KMS-11 (cell line): ENCODE results near the gene MSI2.

Experiments used
- H2AFZ ChIP-seq: fragments of 200-600 bp; sonication (generic); 2 replicates; pipeline ENCODE4 v1.6.1; 2016; ENCODE audit warnings: antibody characterized with exemption, mixed run types, low read depth
- H3K27ac ChIP-seq: fragments of 200-600 bp; sonication (generic); 2 replicates; pipeline ENCODE4 v1.6.1; 2016; ENCODE audit warnings: mild to moderate bottlenecking, mixed run types
- H3K27me3 ChIP-seq: fragments of 200-600 bp; sonication (generic); 2 replicates; pipeline ENCODE4 v1.6.1; 2017; ENCODE audit warnings: mild to moderate bottlenecking, low read depth, mixed run types, moderate library complexity; ENCODE audit not compliant: insufficient read depth
- H3K36me3 ChIP-seq: fragments of 200-600 bp; sonication (generic); 2 replicates; pipeline ENCODE4 v1.6.1; 2017; ENCODE audit warnings: mild to moderate bottlenecking, mixed run types; ENCODE audit not compliant: insufficient read depth
- H3K4me1 ChIP-seq: fragments of 200-600 bp; sonication (generic); 2 replicates; pipeline ENCODE4 v1.6.1; 2016; ENCODE audit warnings: mild to moderate bottlenecking, low read depth, mixed run types; ENCODE audit not compliant: poor library complexity, severe bottlenecking
- H3K4me2 ChIP-seq: fragments of 200-600 bp; sonication (generic); 2 replicates; pipeline ENCODE4 v1.7.0; 2016; ENCODE audit warnings: mild to moderate bottlenecking, mixed run types
- H3K4me3 ChIP-seq: fragments of 200-600 bp; sonication (generic); IDR thresholded peaks from 2 replicates; pipeline ENCODE4 v1.6.1; 2017; ENCODE audit warnings: low read depth, low read length, mixed read lengths; ENCODE audit not compliant: insufficient read depth
- H3K79me2 ChIP-seq: fragments of 200-600 bp; sonication (generic); 2 replicates; pipeline ENCODE4 v1.6.1; 2016; ENCODE audit warnings: low read depth, mixed run types; ENCODE audit not compliant: insufficient read depth
- H3K9ac ChIP-seq: fragments of 200-600 bp; sonication (generic); 2 replicates; pipeline ENCODE4 v1.6.1; 2016; ENCODE audit warnings: mild to moderate bottlenecking, mixed run types
- H4K20me1 ChIP-seq: fragments of 200-600 bp; sonication (generic); 2 replicates; pipeline ENCODE4 v1.6.1; 2016; ENCODE audit warnings: mild to moderate bottlenecking, mixed run types; ENCODE audit not compliant: insufficient read depth
- CTCF ChIP-seq: fragments of 200-600 bp; sonication (generic); conservative IDR thresholded peaks from 2 replicates; pipeline ENCODE4 v1.6.1; 2017; ENCODE audit warnings: low read depth, mild to moderate bottlenecking, antibody characterized with exemption, low read length, moderate library complexity, mixed read lengths

MSI2 gene

GRCh38 chr17:57329380-57330214 lies 73.3 kb downstream of the MSI2 start:
- no peaks in the 10 kb centered on the region for H3K27me3 ChIP-seq
- no peak overlapping the region for H3K4me3 ChIP-seq
- peak overlapping the region; percentile 84 for H3K27ac ChIP-seq
- no peak overlapping the region for H2AFZ ChIP-seq
- H3K9ac ChIP-seq, result peak overlapping the region; percentile 41
- H4K20me1 ChIP-seq, result no peaks in the 10 kb centered on the region
- H3K79me2 ChIP-seq, result peaks cover 89% of the 10 kb centered on the region
- H3K4me2 ChIP-seq, result peak overlapping the region; percentile 95
- no peak for TF ChIP-seq CTCF
- no peaks in the 10 kb centered on the region for H3K36me3 ChIP-seq
- H3K4me1 ChIP-seq, result peaks cover 94% of the 10 kb centered on the region

- H3K4me1 ChIP-seq, result peaks cover 88% of the 10 kb centered on the region
- H3K9ac ChIP-seq, result peak overlapping the region; percentile 41
- TF ChIP-seq CTCF, result no peak
- peak overlapping the region; percentile 84 for H3K27ac ChIP-seq
- no peak overlapping the region for H2AFZ ChIP-seq
- no peaks in the 10 kb centered on the region for H4K20me1 ChIP-seq
- H3K79me2 ChIP-seq, result peaks cover 89% of the 10 kb centered on the region
- peak overlapping the region; percentile 95 for H3K4me2 ChIP-seq
- H3K4me3 ChIP-seq, result no peak overlapping the region
- H3K36me3 ChIP-seq, result no peaks in the 10 kb centered on the region
- no peaks in the 10 kb centered on the region for H3K27me3 ChIP-seq
These were observed 74.3 kb downstream of the MSI2 start for GRCh38 chr17:57330587-57330986.

GRCh38 chr17:57331423-57331822 lies 75.1 kb downstream of the MSI2 start:
- Histone ChIP-seq H3K4me3 (no peak overlapping the region), H3K27me3 (no peaks in the 10 kb centered on the region), H3K27ac (peak overlapping the region; percentile 84), H3K4me1 (peaks cover 83% of the 10 kb centered on the region), H3K4me2 (peak overlapping the region; percentile 95), H3K9ac (peak overlapping the region; percentile 41; the same call in 1 of the 2 replicates), H2AFZ (no peak overlapping the region), H4K20me1 (no peaks in the 10 kb centered on the region), H3K36me3 (no peaks in the 10 kb centered on the region), H3K79me2 (peaks cover 89% of the 10 kb centered on the region)
- TF ChIP-seq CTCF, result no peak

GRCh38 chr17:57332501-57332900 lies 76.2 kb downstream of the MSI2 start:
- Histone ChIP-seq H3K27me3 (no peaks in the 10 kb centered on the region), H3K4me2 (no peak overlapping the region; the same call in 1 of the 2 replicates), H3K9ac (no peak overlapping the region), H3K4me1 (peaks cover 83% of the 10 kb centered on the region), H4K20me1 (no peaks in the 10 kb centered on the region), H3K79me2 (peaks cover 89% of the 10 kb centered on the region), H3K27ac (no peak overlapping the region; the same call in 1 of the 2 replicates), H3K4me3 (no peak overlapping the region), H3K36me3 (no peaks in the 10 kb centered on the region), H2AFZ (no peak overlapping the region)
- no peak for TF ChIP-seq CTCF
